ENCODE data around the gene OR2V1. TPM values are rescaled to one million over a fixed set of nuclear protein-coding genes. Genes with fewer than 3 reads are reported as not detected.
"Not testable (repeated sequence)": the region's sequence is repeated elsewhere in the genome, so short reads cannot be mapped to it uniquely, and the experiment has no call there.

Gene OR2V1, protein sequence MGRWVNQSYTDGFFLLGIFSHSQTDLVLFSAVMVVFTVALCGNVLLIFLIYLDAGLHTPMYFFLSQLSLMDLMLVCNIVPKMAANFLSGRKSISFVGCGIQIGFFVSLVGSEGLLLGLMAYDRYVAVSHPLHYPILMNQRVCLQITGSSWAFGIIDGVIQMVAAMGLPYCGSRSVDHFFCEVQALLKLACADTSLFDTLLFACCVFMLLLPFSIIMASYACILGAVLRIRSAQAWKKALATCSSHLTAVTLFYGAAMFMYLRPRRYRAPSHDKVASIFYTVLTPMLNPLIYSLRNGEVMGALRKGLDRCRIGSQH
- total RNA-seq = not detected

DNA sequence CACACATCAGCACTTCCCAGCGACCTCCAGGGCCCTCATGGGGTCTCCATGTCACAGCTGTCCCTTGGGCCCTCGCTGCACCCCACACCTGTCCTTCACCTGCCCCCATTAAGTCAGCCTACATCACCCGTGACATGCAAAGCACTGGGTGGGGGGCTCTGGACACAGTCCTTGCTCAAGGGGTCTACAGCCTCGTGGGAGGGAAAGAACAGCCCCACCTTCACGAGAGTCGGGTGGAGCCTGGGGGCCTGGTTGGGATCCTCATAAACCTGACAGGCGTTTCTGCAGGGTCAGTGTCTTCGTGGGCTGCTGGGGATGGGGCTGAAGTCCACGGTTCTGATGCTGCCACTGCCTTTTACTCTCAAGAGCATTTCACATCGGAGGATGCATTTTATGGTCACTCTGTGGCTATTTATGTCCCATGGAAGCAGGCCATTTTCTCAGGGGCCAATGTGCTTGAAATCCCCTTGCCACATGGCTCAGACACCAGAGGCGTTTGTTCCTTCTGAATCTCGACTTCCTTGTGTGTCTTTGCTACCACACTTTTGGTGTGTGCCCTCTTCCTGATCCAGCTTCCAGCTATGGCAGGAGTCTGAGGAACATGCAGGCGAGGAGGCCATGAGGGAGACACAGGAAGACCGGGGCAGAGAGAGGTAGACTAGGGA, at the start of gene OR2V1:
TSS of gene OR2V1 (minus strand) at position 338 of the 665 bp plus-strand sequence. CDS start 5,865 bp downstream, outside the sequence.
- Mint-ChIP-seq H3K4me3 (no peak within 1 kb of the TSS), H3K4me1 (ENCODE audit: low read depth) (no peaks in the 10 kb centered on the region)
- ATAC-seq = no peak

GRCh38 chr5:181177559-181177958, 46.6 kb upstream of the OR2V1 start:
- H3K4me3 Mint-ChIP-seq; H3K36me3 Mint-ChIP-seq (ENCODE audit: insufficient read depth); ATAC-seq; DNase-seq; H3K9me3 Mint-ChIP-seq: not testable (repeated sequence)
- H3K27me3 Mint-ChIP-seq (ENCODE audit: low read depth) = peaks cover 24% of the 10 kb centered on the region
- H3K4me1 Mint-ChIP-seq (ENCODE audit: low read depth) = peaks cover 18% of the 10 kb centered on the region

More for the DNA sequence above, at the start of gene OR2V1:
- Mint-ChIP-seq H3K27me3 (ENCODE audit: low read depth) (peaks cover 64% of the 10 kb centered on the region), H3K36me3 (ENCODE audit: insufficient read depth) (no peaks in the 10 kb centered on the region), H3K9me3 (peaks cover 6% of the 10 kb centered on the region)
- DNase-seq = no peak

GRCh38 chr5:181176254-181176952, 45.4 kb upstream of the OR2V1 start:
- H3K27me3 Mint-ChIP-seq (ENCODE audit: low read depth) = peaks cover 30% of the 10 kb centered on the region
- no peaks in the 10 kb centered on the region for H3K9me3 Mint-ChIP-seq
- ATAC-seq (no peak), DNase-seq (no peak)
- H3K36me3 Mint-ChIP-seq (ENCODE audit: insufficient read depth) = no peaks in the 10 kb centered on the region
- H3K4me1 Mint-ChIP-seq (ENCODE audit: low read depth) = peaks cover 17% of the 10 kb centered on the region
- no peak overlapping the region for H3K4me3 Mint-ChIP-seq

GRCh38 chr5:181173420-181174342, 42.7 kb upstream of the OR2V1 start:
- H3K4me3 Mint-ChIP-seq = peak overlapping the region; percentile 77
- no peaks in the 10 kb centered on the region for H3K36me3 Mint-ChIP-seq (ENCODE audit: insufficient read depth)
- H3K9me3 Mint-ChIP-seq = no peaks in the 10 kb centered on the region
- H3K4me1 Mint-ChIP-seq (ENCODE audit: low read depth) = peaks cover 34% of the 10 kb centered on the region
- H3K27me3 Mint-ChIP-seq (ENCODE audit: low read depth) = peaks cover 57% of the 10 kb centered on the region
- peak; percentile 41 for DNase-seq
- ATAC-seq = peak; percentile 77 to 80

- peak; percentile 2 to 46 for ATAC-seq
- peaks cover 63% of the 10 kb centered on the region for H3K27me3 Mint-ChIP-seq (ENCODE audit: low read depth)
- H3K4me1 Mint-ChIP-seq (ENCODE audit: low read depth) = peaks cover 35% of the 10 kb centered on the region
- H3K9me3 Mint-ChIP-seq = no peaks in the 10 kb centered on the region
- H3K36me3 Mint-ChIP-seq (ENCODE audit: insufficient read depth) = no peaks in the 10 kb centered on the region
- H3K4me3 Mint-ChIP-seq = peak overlapping the region; percentile 77
- DNase-seq = peak; percentile 79
Observed at GRCh38 chr5:181173027-181173419, 42.1 kb upstream of the OR2V1 start.

- ATAC-seq (no peak), DNase-seq (no peak)
- H3K36me3 Mint-ChIP-seq (ENCODE audit: insufficient read depth) = no peaks in the 10 kb centered on the region
- H3K4me1 Mint-ChIP-seq (ENCODE audit: low read depth) = peaks cover 43% of the 10 kb centered on the region
- H3K27me3 Mint-ChIP-seq (ENCODE audit: low read depth) = peaks cover 74% of the 10 kb centered on the region
- H3K4me3 Mint-ChIP-seq = no peak overlapping the region
- no peaks in the 10 kb centered on the region for H3K9me3 Mint-ChIP-seq
Observed at GRCh38 chr5:181171782-181172181, 40.8 kb upstream of the OR2V1 start.

DNA sequence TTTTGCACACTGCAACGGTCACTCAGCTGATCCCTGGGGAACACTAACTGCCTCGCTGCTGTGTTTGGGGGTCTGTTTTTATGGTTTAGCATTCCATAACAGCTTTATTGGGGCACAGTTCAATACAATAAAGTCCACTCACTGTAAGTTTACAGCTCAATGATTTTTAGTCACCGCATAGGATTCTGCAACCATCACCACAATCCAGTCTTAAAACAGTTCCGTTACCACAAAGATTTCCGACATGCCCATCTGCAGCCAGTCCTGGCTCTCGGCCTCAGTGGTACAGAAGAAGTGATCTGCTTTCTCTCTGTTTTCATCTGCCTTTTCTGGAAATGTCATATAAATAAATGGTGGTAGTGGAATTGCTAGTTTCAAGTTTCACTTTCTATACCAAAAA, 40.0 kb upstream of the OR2V1 start:
- H3K27me3 Mint-ChIP-seq (ENCODE audit: low read depth) = peaks cover 81% of the 10 kb centered on the region
- ATAC-seq = no peak
- no peak for DNase-seq
- H3K4me3 Mint-ChIP-seq = no peak overlapping the region
- H3K9me3 Mint-ChIP-seq = no peaks in the 10 kb centered on the region
- H3K36me3 Mint-ChIP-seq (ENCODE audit: insufficient read depth) = no peaks in the 10 kb centered on the region
- H3K4me1 Mint-ChIP-seq (ENCODE audit: low read depth) = peaks cover 47% of the 10 kb centered on the region

- H3K9me3 Mint-ChIP-seq = no peaks in the 10 kb centered on the region
- DNase-seq (no peak), ATAC-seq (no peak)
- H3K4me1 Mint-ChIP-seq (ENCODE audit: low read depth) = peaks cover 49% of the 10 kb centered on the region
- peaks cover 83% of the 10 kb centered on the region for H3K27me3 Mint-ChIP-seq (ENCODE audit: low read depth)
- peak overlapping the region; percentile 29 for H3K4me3 Mint-ChIP-seq
- peaks cover 2% of the 10 kb centered on the region for H3K36me3 Mint-ChIP-seq (ENCODE audit: insufficient read depth)
Observed at GRCh38 chr5:181170237-181170825, 39.4 kb upstream of the OR2V1 start.

- H3K36me3 Mint-ChIP-seq (ENCODE audit: insufficient read depth); H3K9me3 Mint-ChIP-seq: not testable (repeated sequence)
- Mint-ChIP-seq H3K4me3 (peak overlapping the region; percentile 29), H3K27me3 (ENCODE audit: low read depth) (peaks cover 85% of the 10 kb centered on the region), H3K4me1 (ENCODE audit: low read depth) (peaks cover 49% of the 10 kb centered on the region)
- DNase-seq = peak; percentile 50
- peak; percentile 34 to 54 for ATAC-seq
Observed at GRCh38 chr5:181169459-181170236, 38.7 kb upstream of the OR2V1 start.

- DNase-seq (no peak), ATAC-seq (no peak)
- H3K36me3 Mint-ChIP-seq (ENCODE audit: insufficient read depth) = peaks cover 2% of the 10 kb centered on the region
- H3K4me3 Mint-ChIP-seq = no peak overlapping the region
- peaks cover 89% of the 10 kb centered on the region for H3K27me3 Mint-ChIP-seq (ENCODE audit: low read depth)
- H3K4me1 Mint-ChIP-seq (ENCODE audit: low read depth) = peaks cover 50% of the 10 kb centered on the region
- peaks cover 3% of the 10 kb centered on the region for H3K9me3 Mint-ChIP-seq
Observed at GRCh38 chr5:181168595-181169118, 37.7 kb upstream of the OR2V1 start.

- Mint-ChIP-seq H3K27me3 (ENCODE audit: low read depth) (peaks cover 89% of the 10 kb centered on the region), H3K36me3 (ENCODE audit: insufficient read depth) (peaks cover 2% of the 10 kb centered on the region), H3K4me1 (ENCODE audit: low read depth) (peaks cover 48% of the 10 kb centered on the region), H3K9me3 (peaks cover 3% of the 10 kb centered on the region), H3K4me3 (no peak overlapping the region)
- DNase-seq (no peak), ATAC-seq (no peak)
Observed at GRCh38 chr5:181167814-181168488, 37.0 kb upstream of the OR2V1 start.
